Stimulated activated CD4-positive, alpha-beta T cell treated with anti-CD3 and anti-CD28 coated beads, Interleukin-12 subunit alpha, Interleukin-12 subunit beta, amount 100 ng/mL, for 48 hours (primary cell): ENCODE measurements around the gene CLDN14.

Experiments
- DNase-seq, 3 donors: peaks; one replicate each; pipeline ENCODE4 v3.0.0-alpha.2; 2020; ENCODE audit warnings: low read depth in 2 of 3, low spot score in 1 of 3

CLDN14 gene

GRCh38 chr21:36473203-36473602 is 6.7 kb downstream of the CLDN14 start:
- DNase-seq = no peak

GRCh38 chr21:36472377-36472776 is 7.5 kb downstream of the CLDN14 start:
- DNase-seq = no peak

DNA sequence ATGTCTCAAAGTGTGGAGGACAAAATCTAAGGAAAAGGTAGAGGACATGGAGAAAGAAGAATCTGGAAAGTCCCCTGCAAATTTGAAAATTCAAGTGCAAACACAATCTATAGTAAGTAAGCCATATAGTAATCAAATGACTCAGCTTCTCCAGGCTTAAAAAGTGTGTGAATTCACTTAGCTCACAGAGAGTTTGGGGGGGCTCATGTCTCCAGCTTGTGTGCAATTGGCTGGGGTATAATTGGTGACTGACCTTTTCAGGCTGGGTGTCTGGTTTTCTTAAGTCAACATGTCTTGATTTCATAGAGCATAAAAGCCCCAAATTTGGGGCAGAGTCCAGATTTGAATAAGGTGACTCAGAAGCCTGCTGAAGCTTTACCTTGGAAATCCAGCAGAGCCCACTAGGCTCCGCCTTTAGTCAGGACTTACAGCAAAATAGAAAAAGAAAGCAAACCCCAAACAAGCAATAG is 8.6 kb downstream of the CLDN14 start:
- DNase-seq = no peak

- no peak for DNase-seq
These were observed 9.6 kb downstream of the CLDN14 start for GRCh38 chr21:36470294-36470693.

GRCh38 chr21:36466061-36466511 is 13.8 kb downstream of the CLDN14 start:
- no peak for DNase-seq

DNA sequence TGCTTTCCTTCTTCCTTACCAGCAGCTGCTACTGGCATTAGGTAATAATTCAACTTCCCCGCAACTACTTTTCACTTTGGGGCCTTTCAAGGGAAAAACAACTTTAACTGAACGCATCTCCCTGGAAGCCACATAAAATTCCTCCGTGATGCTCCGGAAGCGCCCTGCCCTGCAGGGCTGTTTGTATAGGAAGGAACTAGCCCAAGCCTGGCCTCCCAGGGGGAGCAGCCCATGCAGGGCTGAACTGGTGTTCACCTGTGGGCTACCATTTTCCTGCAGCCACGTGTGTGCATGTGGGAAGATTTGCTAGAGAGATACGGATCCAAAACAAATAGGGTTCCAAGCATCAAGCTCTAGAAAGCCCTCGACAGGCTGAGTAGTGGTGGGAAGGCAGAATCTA is 14.4 kb downstream of the CLDN14 start:
- DNase-seq = no peak

DNA sequence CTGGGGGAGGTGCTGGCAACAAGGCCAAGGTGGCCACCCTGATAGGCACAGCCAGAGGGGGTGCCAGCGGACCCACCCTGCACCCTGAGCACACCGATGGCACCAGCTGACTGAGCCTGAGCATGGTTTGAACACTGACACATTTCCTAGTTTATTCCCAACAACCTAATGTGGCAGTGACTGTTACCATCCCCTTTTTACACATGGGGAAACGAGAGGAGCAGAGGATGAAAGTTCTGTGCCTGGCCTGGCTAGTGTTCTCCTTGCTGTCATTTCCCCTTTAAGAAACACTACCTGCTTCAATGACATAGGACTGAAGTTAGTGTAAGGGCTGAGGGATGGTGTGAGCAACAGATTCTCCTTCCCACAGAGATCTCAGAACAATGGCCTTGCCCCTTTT is 15.3 kb downstream of the CLDN14 start:
- no peak for DNase-seq

DNA sequence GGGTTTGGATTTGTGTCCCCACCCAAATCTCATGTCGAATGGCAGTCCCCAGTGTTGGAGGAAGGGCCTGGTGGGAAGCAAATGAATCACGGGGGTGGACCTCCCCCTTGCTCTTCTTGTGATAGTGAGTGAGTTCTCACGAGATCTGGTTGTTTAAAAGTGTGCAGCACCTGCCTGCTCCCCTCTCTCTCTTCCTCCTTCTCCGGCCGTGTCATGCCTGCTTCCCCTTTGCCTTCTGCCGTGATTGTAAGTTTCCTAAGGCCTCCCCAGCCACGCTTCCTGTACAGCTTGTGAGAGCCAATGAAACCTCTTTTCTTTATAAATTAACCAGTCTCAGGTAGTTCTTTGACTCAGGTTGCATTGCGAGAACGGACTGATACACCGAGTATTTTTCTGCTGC is 15.9 kb downstream of the CLDN14 start:
- no peak for DNase-seq

DNA sequence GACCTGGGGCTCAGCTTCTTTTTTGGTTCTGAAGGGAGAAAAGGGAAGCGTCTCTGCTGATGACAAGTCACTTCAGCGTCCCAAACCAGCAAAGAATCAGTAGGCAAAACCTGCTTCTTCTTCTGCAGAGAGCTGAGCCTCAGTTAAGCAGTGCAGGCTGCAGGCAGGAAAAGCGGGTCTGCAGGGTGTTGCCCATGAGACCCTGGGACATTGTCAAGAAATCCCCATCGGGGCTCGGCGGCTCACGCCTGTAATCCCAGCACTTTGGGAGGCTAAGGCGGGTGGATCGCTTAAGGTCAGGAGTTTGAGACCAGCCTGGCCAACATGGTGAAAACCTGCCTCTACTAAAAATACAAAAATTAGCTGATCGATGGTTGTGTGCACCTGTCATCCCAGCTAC is 16.7 kb downstream of the CLDN14 start:
- DNase-seq = no peak

DNA sequence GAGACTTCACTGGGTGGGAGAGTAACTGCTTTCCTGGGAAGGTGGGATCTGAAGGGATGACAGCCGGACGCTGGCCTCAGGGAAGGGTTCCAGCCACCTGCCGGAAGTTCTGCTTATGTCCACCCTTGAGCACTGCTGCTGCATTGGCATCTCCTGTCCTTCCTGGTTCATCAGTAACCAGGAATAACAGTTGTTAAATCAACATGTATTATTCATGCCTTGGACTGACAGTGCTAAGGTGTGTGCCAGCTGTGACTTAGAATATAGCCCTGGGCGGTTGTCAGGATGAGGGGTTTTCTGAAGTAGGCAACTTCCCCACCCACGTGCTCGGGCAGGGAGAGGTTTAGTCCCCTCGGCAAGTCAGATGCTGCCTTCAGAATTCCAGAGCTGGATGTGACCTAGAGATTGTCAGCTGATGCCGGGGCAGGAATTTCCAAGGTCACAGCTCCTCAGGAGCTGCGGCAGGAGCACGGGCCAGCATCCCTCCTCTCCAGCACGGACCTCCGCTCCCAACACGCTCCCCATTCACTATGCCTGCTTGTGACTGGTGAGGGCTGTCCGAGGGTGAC is 17.9 kb downstream of the CLDN14 start:
- DNase-seq = no peak

DNA sequence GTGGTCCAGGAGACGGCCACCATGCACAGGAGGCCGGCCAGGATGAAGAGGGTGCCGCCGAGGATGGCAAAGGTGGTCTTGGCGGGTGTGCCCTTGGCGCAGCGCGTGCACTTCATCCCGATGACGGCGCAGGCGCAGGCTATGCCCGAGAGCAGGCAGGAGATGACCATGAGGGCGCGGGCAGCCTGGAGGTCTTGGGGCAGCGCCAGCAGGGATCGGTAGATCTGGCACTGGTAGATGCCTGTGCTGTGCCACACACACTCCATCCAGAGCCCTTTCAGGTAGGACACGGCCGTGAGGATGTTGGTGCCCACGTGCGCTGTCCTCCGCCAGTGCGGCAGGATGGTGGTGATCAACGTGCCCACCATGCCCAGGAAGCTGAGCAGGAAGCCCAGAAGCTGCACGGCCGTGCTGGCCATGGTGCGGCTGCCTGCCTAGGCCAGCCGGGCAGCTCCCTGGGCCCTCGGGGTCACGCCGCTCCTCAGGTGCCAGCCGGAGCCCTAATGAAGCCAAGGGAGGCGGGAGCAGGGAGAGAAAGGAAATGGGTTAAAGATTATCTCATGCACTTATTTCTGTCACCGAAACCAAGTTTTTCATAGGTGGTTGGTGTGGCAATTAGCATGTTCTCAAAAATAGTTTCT is 18.5 kb downstream of the CLDN14 start:
- no peak for DNase-seq

DNA sequence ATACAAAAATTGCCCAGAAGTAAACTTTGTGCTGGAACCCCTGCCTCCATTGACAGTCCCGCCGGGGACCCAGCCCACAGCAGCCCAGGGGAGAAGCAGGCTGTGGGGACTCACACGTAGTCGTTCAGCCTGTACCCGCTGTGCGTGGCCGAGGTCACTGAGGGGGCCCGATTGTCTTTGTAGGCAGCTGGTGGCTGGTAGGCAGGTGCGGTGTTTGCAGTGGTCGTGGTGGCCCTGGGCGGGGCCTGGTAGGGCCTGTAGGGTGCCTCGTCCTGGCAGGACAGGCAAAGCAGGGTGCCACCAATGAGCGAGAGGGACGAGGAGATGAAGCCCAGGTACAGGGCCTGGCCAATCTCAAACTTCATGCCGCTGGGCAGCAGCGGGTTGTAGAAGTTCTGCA is 19.1 kb downstream of the CLDN14 start:
- no peak for DNase-seq

DNA sequence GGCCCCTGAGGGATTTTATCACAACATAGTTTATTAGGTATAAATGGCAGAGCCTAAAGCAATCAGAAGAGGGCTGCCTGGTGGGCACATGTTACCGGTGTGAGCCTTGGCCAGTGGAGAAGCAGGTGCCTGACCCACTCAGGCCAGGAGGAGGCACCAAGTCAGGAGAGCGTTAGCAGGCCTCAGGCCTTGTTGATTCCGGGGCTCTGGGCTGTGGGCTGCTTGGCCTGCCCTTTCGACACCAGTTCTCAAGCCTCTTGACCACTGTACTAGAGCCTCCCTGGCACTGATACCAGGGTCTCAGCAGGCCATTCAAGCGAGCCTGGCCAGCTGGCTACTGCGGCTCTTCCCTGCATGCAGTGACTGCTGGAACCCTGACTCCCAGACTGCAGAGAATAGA is 20.8 kb downstream of the CLDN14 start:
- DNase-seq = no peak

GRCh38 chr21:36456729-36457414 is 23.1 kb downstream of the CLDN14 start:
- DNase-seq = no peak

DNA sequence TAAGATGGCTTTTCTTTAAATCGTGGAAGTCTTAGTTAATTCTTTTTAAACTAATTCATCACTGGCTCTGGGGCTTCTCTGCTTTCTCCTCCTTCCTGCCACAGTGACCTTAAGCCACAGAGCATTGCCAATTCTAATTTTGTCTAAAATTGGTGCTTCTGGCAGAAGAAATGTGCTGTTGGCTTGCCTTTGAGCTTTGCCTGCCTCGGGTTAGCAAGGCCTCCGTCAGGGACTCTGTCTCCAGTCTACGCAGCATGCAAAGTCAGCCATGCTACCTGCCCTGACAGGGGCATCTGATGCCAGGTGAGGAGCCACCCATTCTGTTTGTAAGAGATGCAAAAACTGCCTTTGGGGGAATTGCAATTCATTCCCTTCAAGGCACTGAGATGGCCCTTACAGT is 25.2 kb downstream of the CLDN14 start:
- no peak for DNase-seq

DNA sequence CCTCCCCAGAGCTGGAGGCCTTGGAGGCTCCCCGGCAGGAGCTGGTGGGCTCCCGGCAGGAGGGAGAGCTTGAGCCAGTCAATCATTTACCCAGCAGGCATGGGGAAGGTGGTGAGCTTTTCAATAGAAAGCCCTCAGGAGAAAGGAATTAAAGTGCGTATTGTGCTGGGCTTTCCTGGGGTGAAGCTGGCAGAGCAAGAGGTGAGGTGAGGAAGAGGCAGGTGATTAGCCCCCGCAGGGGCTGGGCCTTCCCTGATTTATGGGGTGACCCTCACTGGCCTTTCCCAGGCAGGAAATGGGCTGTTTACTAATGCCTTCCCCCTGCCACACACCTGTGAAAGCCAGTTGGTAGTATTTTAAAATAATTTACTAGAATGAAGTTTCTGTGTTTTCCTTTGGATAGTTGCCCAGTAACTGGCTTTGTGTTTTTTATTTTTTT is 25.8 kb downstream of the CLDN14 start:
- no peak for DNase-seq

GRCh38 chr21:36452281-36452825 is 27.6 kb downstream of the CLDN14 start:
- DNase-seq = no peak

GRCh38 chr21:36451506-36451905 is 28.4 kb downstream of the CLDN14 start:
- DNase-seq = no peak

DNA sequence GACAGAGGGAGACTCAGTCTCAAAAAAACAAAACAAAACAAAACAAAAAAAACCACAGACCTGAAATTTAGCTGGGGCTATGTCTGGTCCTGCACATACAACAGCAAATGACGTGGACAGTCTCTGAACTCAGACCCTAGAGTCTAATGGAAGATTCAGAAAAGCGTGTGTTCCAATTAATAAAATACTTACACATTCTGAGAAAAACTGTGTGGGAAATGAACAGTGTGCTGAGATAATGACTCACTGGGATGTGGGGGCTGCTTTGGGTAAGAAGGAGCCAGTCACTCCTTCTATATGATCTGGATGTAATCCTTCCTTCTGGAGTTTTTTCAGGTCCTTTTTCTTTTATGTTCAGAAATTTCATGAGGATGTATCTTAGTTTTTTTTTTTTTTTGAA is 29.4 kb downstream of the CLDN14 start:
- no peak for DNase-seq

DNA sequence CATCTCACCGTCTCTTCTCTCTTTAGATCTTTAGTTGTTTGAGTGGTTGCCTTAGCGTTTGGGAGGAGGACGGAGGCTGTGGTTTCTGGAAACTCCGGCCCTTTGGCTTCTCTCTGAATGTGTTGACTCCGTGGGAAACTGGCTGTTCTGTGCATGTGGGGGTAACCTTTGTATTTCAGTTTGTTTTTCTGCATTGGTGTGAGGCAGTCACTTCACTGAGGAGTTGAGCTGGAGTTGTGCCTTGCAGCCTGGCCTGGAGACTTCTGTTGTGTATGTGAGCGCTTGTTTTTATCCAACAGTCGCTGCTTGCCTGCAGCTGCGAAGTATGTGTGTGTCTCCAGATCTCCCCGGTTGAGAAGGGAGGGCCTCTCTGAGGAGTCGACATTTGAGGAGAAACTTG is 33.6 kb downstream of the CLDN14 start:
- no peak for DNase-seq

DNA sequence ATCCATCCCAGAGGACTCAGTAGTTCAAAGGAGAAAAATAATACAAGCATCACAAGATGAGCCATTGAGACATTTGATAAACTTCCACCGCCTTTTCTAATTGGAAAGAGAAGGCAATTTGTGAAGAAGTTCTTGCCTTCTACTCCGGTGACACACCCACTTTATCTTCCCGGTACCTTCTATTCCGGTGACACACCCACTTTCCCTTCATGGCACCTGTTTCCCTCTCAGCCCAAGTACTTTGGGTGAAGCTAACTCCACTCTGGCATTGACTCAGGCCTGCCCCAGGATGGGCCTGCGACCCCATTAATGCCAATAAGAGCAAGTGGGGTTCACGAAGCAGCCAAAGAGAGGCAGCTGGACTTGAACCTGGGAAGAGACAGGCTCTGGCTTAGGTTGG is 38.2 kb downstream of the CLDN14 start:
- no peak for DNase-seq

DNA sequence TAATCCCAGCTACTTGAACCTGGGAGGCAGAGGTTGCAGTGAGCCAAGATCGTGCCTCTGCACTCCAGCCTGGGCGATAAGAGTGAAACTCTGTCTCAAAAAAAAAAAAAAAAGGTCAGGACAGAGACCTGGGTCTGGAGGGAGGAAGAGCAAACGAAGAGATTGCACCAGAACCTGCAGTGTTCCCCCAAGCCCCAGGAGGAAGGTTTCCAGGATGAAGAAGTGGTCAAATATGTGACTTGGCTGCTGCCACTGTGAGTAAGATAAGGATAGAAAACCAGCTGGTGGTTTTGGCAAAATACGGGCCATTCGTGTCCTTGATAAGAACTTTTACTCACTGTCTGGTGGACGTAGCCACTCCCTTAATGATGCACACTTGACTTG is 42.2 kb downstream of the CLDN14 start:
- no peak for DNase-seq
